ENCODE measurements around the gene KRT15. TPM values are rescaled to one million over a fixed set of nuclear protein-coding genes. Genes with fewer than 3 reads are reported as not detected.
A peak's percentile ranks its signal among the peaks of the same experiment; 100 is the strongest.

Gene KRT15
- not detected for polyA plus RNA-seq (ENCODE audit: low read depth in 6 of 6)

DNA sequence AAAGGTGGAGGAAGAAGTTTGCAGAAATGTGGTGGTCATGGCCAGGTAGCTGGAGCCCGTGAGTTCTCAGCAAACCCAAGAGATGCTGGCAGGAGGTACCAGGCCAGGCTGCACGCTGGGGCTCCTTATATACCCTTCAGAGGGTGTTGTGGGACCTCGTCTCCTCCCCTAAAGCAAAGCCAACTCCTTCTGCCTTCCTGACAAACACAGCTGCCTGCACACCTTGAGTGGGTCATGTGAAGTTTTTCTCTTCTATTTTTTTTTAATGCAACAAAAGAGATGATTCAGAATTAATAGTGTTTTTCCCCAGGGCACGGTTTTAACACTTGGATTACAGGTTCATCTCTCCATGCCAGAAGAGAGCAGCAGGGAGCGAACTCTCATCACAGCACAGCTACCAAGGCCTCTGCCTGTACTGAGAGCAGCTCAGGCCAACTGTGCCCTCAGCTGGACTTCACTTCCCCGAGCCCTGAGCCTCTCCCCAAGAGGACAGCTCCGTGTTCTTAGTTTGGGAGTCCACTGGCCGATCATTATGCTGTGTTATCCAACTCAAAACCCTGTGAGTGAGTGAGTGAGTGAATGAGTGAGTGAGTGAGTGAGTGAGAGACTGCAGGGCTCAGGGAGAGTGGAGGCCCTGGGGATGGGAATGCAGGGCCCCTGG lies at the start of gene KRT15:
Gene KRT15 (minus strand): TSS at position 102 of the 661 bp plus-strand sequence. CDS start 63 bp downstream, at position 39.
- H3K27ac Mint-ChIP-seq = peak within 1 kb of the TSS in 1 of 6 donors; percentile 35
- H3K4me1 Mint-ChIP-seq = no peaks in the 10 kb centered on the region
- H3K9me3 Mint-ChIP-seq = no peaks in the 10 kb centered on the region
- DNase-seq = no peak
- no peak for ATAC-seq (ENCODE audit: low read depth in 2 of 2)
- H3K27me3 Mint-ChIP-seq = peaks cover 15 to 58% (median 33%) of the 10 kb centered on the region in 3 donors
- no peaks in the 10 kb centered on the region for H3K36me3 Mint-ChIP-seq
- H3K4me3 Mint-ChIP-seq = no peak within 1 kb of the TSS

DNA sequence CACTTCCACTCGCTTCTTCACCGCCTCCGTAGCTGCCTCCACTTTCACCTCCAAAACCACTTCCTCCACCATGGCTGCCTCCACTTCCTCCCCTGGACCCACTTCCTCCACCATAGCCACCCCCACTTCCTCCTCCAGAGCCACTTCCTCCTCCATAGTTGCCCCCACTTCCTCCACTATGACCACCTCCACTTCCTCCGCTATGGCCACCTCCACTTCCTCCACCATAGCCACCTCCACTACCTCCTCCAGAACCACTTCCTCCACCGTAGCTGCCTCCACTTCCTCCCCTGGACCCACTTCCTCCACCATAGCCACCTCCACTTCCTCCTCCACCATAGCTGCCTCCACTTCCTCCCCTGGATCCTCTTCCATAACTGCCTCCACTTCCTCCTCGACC lies 48.6 kb upstream of the KRT15 start:
- Mint-ChIP-seq H3K9me3 (peaks cover 8 to 22% (median 14%) of the 10 kb centered on the region in 7 donors), H3K4me1 (peaks cover 7 to 12% (median 10%) of the 10 kb centered on the region in 3 donors), H3K36me3 (peaks cover 0 to 9% of the 10 kb centered on the region in 2 donors), H3K27ac (peak overlapping the region; percentile 50 to 97 (median 90)), H3K4me3 (peak overlapping the region in 2 of 8 donors; percentile 22 to 64), H3K27me3 (peaks cover 24 to 48% (median 36%) of the 10 kb centered on the region in 3 donors)
- ATAC-seq (ENCODE audit: low read depth in 2 of 2) = no peak
- no peak for DNase-seq

DNA sequence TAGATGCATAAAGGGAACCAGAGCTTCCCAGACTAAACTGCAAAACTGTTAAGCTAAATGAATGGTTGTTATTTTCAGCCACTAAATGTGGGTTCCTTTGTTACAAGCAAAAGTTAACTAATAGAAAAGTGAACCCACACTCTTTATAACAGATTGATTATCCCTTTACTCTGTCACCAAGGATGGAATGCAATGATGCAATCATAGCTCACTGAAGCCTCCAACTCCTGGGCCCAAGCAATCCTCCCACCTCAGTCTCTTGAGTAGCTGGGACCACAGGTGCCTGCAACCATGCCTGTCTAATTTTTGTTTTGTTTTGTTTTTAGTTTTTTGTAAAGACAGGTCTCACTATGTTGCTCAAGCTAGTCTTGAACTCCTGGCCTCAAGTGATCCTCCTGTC lies 46.6 kb upstream of the KRT15 start:
- no peak overlapping the region for H3K27ac Mint-ChIP-seq
- no peak overlapping the region for H3K4me3 Mint-ChIP-seq
- H3K9me3 Mint-ChIP-seq = peaks cover 8 to 22% (median 14%) of the 10 kb centered on the region in 7 donors
- H3K4me1 Mint-ChIP-seq = peaks cover 7 to 12% (median 10%) of the 10 kb centered on the region in 3 donors
- DNase-seq = no peak
- no peak for ATAC-seq (ENCODE audit: low read depth in 2 of 2)
- H3K27me3 Mint-ChIP-seq = peaks cover 27 to 36% (median 34%) of the 10 kb centered on the region in 3 donors
- H3K36me3 Mint-ChIP-seq = peaks cover 0 to 9% of the 10 kb centered on the region in 2 donors

DNA sequence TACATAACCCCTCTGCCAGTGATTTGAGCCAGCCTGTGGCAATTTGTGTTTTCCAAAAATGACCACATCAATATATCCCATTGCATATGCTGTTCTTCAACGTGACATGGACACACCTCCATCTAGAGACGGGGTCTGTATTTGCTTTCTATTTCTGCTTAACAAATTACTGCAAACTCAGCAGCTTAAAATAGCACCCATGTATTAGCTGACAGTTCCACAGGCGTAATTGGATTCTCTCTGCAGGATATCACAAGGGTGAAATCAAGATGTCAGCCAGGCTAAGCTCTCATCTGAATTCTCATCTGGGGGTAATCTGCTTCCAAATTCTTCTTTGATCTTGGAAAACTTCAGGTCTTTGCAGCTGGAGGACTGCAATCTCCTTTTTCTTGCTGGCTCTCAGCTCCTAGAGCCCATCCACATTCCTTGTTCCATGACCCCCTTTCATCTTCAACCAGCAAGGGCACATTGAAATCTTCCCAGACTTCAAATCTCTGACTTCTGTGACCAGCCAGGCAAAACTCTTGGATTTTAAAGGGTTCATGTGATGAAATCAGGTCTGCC lies 45.0 kb upstream of the KRT15 start:
- Mint-ChIP-seq H3K9me3 (peaks cover 8 to 20% (median 14%) of the 10 kb centered on the region in 7 donors), H3K27me3 (peaks cover 30 to 45% (median 33%) of the 10 kb centered on the region in 3 donors), H3K4me1 (peaks cover 7 to 12% (median 10%) of the 10 kb centered on the region in 3 donors), H3K36me3 (peaks cover 0 to 9% of the 10 kb centered on the region in 2 donors), H3K27ac (no peak overlapping the region), H3K4me3 (no peak overlapping the region)
- DNase-seq (no peak), ATAC-seq (ENCODE audit: low read depth in 2 of 2) (no peak)

DNA sequence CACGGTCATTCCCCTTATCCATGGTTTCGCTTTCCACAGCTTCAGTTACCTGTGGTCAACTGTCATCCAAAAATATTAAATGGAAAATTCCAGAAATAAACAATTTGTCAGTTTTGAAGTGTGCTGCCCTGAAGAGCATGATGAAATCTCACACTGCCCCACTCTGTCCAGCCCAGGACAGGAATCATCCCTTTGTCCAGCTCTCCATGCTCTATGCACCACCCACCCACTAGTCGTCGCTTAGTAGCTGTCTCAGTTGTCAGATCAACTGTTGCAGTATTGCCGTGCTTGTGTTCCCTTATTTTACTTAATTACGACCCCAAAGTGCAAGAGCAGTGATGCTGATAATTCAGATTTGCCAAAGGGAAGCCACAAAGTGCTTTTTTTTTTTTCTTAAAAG lies 42.9 kb upstream of the KRT15 start:
- H3K27ac Mint-ChIP-seq = no peak overlapping the region
- H3K36me3 Mint-ChIP-seq = no peaks in the 10 kb centered on the region
- H3K9me3 Mint-ChIP-seq = peaks cover 0 to 2% (median 0%) of the 10 kb centered on the region in 7 donors
- ATAC-seq (ENCODE audit: low read depth in 2 of 2) = no peak
- H3K27me3 Mint-ChIP-seq = peaks cover 42 to 66% (median 51%) of the 10 kb centered on the region in 3 donors
- no peak for DNase-seq
- no peak overlapping the region for H3K4me3 Mint-ChIP-seq
- peaks cover 0 to 3% (median 0%) of the 10 kb centered on the region in 3 donors for H3K4me1 Mint-ChIP-seq

DNA sequence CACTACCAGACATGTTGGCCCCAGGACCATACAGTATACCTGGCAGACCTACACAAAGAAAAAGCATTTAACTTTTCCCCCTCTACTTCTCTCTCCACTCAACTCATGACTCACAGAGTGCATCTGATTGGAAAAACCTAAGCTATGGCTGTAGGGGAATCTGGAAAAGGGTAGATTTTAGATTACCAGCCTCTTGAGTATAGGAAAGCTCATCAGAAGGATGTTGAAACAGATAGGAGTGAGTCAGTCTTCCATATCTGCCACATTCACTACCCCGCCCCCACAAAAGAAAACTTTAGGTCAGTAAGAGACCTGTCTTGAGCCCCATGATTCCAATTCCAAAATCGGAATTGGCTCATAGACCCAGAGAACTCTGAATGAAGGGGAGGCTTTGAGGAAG lies 40.9 kb upstream of the KRT15 start:
- H3K27ac Mint-ChIP-seq = no peak overlapping the region
- H3K27me3 Mint-ChIP-seq = peaks cover 56 to 80% (median 66%) of the 10 kb centered on the region in 3 donors
- ATAC-seq (ENCODE audit: low read depth in 2 of 2) = no peak

DNA sequence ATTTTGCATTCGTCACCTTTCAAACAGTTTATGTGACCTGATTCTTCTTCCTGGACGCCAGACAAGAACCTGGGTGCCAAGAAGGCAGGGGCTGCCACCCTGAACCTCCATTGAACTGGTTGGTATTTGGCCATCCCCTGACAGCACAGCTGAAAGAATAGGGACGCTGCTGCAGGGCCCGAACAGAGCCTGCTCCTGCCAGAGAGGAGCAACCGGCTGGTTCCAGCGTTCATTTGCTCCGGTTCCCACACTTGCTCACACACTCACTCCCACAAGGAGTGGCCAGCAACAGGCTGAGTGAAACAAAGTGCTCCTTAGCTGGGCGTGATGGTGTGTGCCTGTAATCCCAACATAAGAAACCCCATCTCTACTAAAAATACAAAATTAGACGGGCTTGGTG lies 38.2 kb upstream of the KRT15 start:
- H3K9me3 Mint-ChIP-seq = no peaks in the 10 kb centered on the region
- no peak overlapping the region for H3K27ac Mint-ChIP-seq
- peaks cover 56 to 83% (median 80%) of the 10 kb centered on the region in 3 donors for H3K27me3 Mint-ChIP-seq
- no peaks in the 10 kb centered on the region for H3K4me1 Mint-ChIP-seq
- peak overlapping the region in 1 of 8 donors; percentile 47 for H3K4me3 Mint-ChIP-seq
- no peaks in the 10 kb centered on the region for H3K36me3 Mint-ChIP-seq
- DNase-seq (no peak), ATAC-seq (ENCODE audit: low read depth in 2 of 2) (no peak)

More for the DNA sequence above, 40.9 kb upstream of the KRT15 start:
- no peak for DNase-seq
- Mint-ChIP-seq H3K36me3 (no peaks in the 10 kb centered on the region), H3K4me1 (no peaks in the 10 kb centered on the region), H3K4me3 (no peak overlapping the region), H3K9me3 (no peaks in the 10 kb centered on the region)

DNA sequence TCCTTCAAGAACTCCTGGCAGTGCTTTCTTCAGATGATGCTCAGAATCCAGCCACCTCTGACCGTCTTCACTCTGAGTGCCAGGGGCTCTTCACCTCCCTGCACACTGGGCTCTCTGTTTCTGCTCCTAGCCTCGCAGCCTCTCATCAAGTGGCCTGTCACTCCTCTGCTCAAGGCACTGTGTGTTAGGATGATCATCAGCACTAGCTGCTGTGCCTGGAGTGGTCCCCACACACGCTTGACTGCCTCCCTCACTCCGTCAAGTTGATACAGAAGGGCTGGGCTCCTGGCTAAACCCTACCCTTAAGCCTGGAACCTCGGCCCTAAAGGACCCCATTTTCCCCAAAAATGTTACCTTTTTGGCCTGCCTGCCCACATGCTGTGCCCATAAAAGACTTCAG lies 37.6 kb upstream of the KRT15 start:
- peaks cover 58 to 85% (median 78%) of the 10 kb centered on the region in 3 donors for H3K27me3 Mint-ChIP-seq
- no peak for ATAC-seq (ENCODE audit: low read depth in 2 of 2)
- no peaks in the 10 kb centered on the region for H3K36me3 Mint-ChIP-seq
- no peak for DNase-seq
- H3K27ac Mint-ChIP-seq = peak overlapping the region in 1 of 6 donors; percentile 72
- H3K9me3 Mint-ChIP-seq = no peaks in the 10 kb centered on the region
- H3K4me1 Mint-ChIP-seq = no peaks in the 10 kb centered on the region
- H3K4me3 Mint-ChIP-seq = no peak overlapping the region

- H3K27ac Mint-ChIP-seq = no peak overlapping the region
Observed at GRCh38 chr17:41555105-41555887, 36.6 kb upstream of the KRT15 start.

DNA sequence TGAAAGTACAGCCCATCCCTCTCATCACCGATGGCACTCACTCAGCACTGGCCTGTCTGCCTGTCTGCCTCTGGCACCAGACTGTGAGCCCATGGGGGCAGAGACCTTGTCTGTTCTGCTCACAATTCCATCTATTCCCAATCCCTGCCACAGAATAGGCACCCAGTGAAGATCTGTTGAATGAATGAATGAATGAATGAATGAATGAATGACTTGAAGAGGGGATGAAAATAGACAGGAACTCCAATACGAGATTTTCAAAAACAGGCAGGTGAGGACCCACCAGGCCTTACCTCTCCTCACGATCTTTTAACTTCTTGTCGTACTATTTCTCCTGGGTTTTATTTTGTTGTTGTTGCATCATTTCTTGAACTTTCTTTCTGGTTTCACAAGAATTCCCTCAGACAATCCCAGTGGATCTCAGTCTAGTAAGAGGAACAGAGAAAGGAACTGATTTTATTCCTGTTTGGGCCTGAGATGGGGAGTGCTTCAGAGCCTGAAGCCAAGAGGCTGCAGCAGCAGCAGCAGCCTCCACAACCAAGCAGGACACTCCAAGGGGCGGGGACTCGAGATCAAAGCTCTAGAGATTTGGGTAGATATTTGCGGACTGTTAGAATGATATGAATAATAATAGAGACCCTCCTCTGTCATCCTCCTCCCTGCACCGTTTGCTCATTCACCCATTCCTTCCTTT lies 35.4 kb upstream of the KRT15 start:
- Mint-ChIP-seq H3K36me3 (no peaks in the 10 kb centered on the region), H3K9me3 (no peaks in the 10 kb centered on the region), H3K4me1 (peaks cover 4 to 5% (median 4%) of the 10 kb centered on the region in 3 donors), H3K27me3 (peaks cover 45 to 71% (median 65%) of the 10 kb centered on the region in 3 donors), H3K27ac (no peak overlapping the region), H3K4me3 (no peak overlapping the region)
- DNase-seq = no peak
- ATAC-seq (ENCODE audit: low read depth in 2 of 2) = no peak

More at GRCh38 chr17:41555105-41555887, 36.6 kb upstream of the KRT15 start:
- H3K4me1 Mint-ChIP-seq = no peaks in the 10 kb centered on the region
- no peaks in the 10 kb centered on the region for H3K9me3 Mint-ChIP-seq
- peaks cover 53 to 79% (median 73%) of the 10 kb centered on the region in 3 donors for H3K27me3 Mint-ChIP-seq
- no peak for DNase-seq
- no peaks in the 10 kb centered on the region for H3K36me3 Mint-ChIP-seq
- H3K4me3 Mint-ChIP-seq = no peak overlapping the region
- no peak for ATAC-seq (ENCODE audit: low read depth in 2 of 2)

GRCh38 chr17:41553176-41553575 lies 34.5 kb upstream of the KRT15 start:
- Mint-ChIP-seq H3K36me3 (no peaks in the 10 kb centered on the region), H3K27me3 (peaks cover 44 to 66% (median 64%) of the 10 kb centered on the region in 3 donors), H3K27ac (peak overlapping the region in 3 of 6 donors; percentile 6 to 55 (median 20)), H3K4me3 (peak overlapping the region in 1 of 8 donors; percentile 14), H3K4me1 (peaks cover 9 to 14% (median 12%) of the 10 kb centered on the region in 3 donors), H3K9me3 (no peaks in the 10 kb centered on the region)
- DNase-seq = no peak
- ATAC-seq (ENCODE audit: low read depth in 2 of 2) = no peak

- no peak for DNase-seq
- no peak for ATAC-seq (ENCODE audit: low read depth in 2 of 2)
- H3K4me1 Mint-ChIP-seq = peaks cover 12 to 20% (median 12%) of the 10 kb centered on the region in 3 donors
- peaks cover 0 to 3% (median 0%) of the 10 kb centered on the region in 7 donors for H3K9me3 Mint-ChIP-seq
- peaks cover 0 to under 1% of the 10 kb centered on the region in 2 donors for H3K36me3 Mint-ChIP-seq
- H3K27me3 Mint-ChIP-seq = peaks cover 37 to 66% (median 65%) of the 10 kb centered on the region in 3 donors
- no peak overlapping the region for H3K4me3 Mint-ChIP-seq
- no peak overlapping the region for H3K27ac Mint-ChIP-seq
Observed at GRCh38 chr17:41552455-41552854, 33.8 kb upstream of the KRT15 start.

GRCh38 chr17:41551365-41551764 lies 32.7 kb upstream of the KRT15 start:
- peaks cover 0 to 9% (median 6%) of the 10 kb centered on the region in 7 donors for H3K9me3 Mint-ChIP-seq
- H3K27ac Mint-ChIP-seq = no peak overlapping the region
- H3K4me1 Mint-ChIP-seq = peaks cover 12 to 20% (median 12%) of the 10 kb centered on the region in 3 donors
- DNase-seq = no peak
- no peak for ATAC-seq (ENCODE audit: low read depth in 2 of 2)
- H3K36me3 Mint-ChIP-seq = peaks cover 9 to 11% of the 10 kb centered on the region in 2 donors
- peaks cover 35 to 67% (median 65%) of the 10 kb centered on the region in 3 donors for H3K27me3 Mint-ChIP-seq
- H3K4me3 Mint-ChIP-seq = no peak overlapping the region

Measured in naive B cell (primary cell).